Karpas-422 (cell line): ENCODE results near the gene GGA1. TPM values are rescaled to one million over a fixed set of nuclear protein-coding genes. Genes with fewer than 3 reads are reported as not detected.

Source experiments
- DNase-seq: peaks from one replicate; pipeline ENCODE4 v3.0.0-alpha.2; 2015
- H2AFZ ChIP-seq: fragments of 200-600 bp; sonication (generic); 2 replicates; pipeline ENCODE4 v1.6.1; 2014; ENCODE audit warnings: antibody characterized with exemption, low read length, mixed read lengths
- H3K27ac ChIP-seq: fragments of 200-600 bp; sonication (generic); 2 replicates; pipeline ENCODE4 v1.5.1; 2014; ENCODE audit warnings: mild to moderate bottlenecking, low read length, moderate library complexity
- H3K27me3 ChIP-seq: fragments of 200-600 bp; sonication (generic); 2 replicates; pipeline ENCODE4 v1.6.1; 2014; ENCODE audit warnings: low read length, mixed read lengths
- H3K36me3 ChIP-seq: fragments of 200-600 bp; sonication (generic); 2 replicates; pipeline ENCODE4 v1.6.1; 2014; ENCODE audit warnings: low read length, mixed read lengths; ENCODE audit not compliant: insufficient read depth
- H3K4me1 ChIP-seq: fragments of 200-600 bp; sonication (generic); 2 replicates; pipeline ENCODE4 v1.6.1; 2014; ENCODE audit warnings: mild to moderate bottlenecking, low read length, mixed read lengths
- H3K4me2 ChIP-seq: fragments of 200-600 bp; sonication (generic); 2 replicates; pipeline ENCODE4 v1.6.1; 2014; ENCODE audit warnings: low read length, low read depth, mild to moderate bottlenecking; ENCODE audit not compliant: poor library complexity, severe bottlenecking
- H3K4me3 ChIP-seq: fragments of 200-600 bp; sonication (generic); 2 replicates; pipeline ENCODE4 v1.5.1; 2014; ENCODE audit warnings: mild to moderate bottlenecking, antibody characterized with exemption, low read length, mixed read lengths
- H3K79me2 ChIP-seq: fragments of 200-600 bp; sonication (generic); 2 replicates; pipeline ENCODE4 v1.6.1; 2014; ENCODE audit warnings: mild to moderate bottlenecking, low read length, mixed read lengths
- H3K9ac ChIP-seq: fragments of 200-600 bp; sonication (generic); 2 replicates; pipeline ENCODE4 v1.6.0; 2014; ENCODE audit warnings: low read length
- H3K9me2 ChIP-seq: fragments of 200-600 bp; sonication (generic), shearing (Covaris generic); replicated peaks from 2 replicates; pipeline ENCODE4 v1.6.0; 2014; ENCODE audit warnings: mild to moderate bottlenecking, low read length, moderate library complexity; ENCODE audit not compliant: insufficient read depth
- H3K9me3 ChIP-seq: fragments of 300-700, 200-600 bp; sonication (generic); 2 replicates; pipeline ENCODE4 v1.6.1; 2014; ENCODE audit warnings: low read length, mixed read lengths
- H4K20me1 ChIP-seq: fragments of 200-600 bp; sonication (generic); 2 replicates; pipeline ENCODE4 v1.6.1; 2014; ENCODE audit warnings: mild to moderate bottlenecking, antibody characterized with exemption, low read length, low read depth; ENCODE audit not compliant: insufficient read depth
- small RNA-seq: library from RNA; depleted of rRNA; stranded (forward); fragments of <200 nt; gene quantifications from one replicate; pipeline ENCODE3, GENCODE V24; 2014
- total RNA-seq: library from RNA; depleted of rRNA; stranded (reverse); fragments of >200 nt; shearing (Covaris generic); gene quantifications from 2 replicates; pipeline ENCODE4 v1.2.3, GENCODE V29; 2014; ENCODE audit warnings: low replicate concordance; rRNA removed

The GGA1 gene
- total RNA-seq, 1 experiment from 2014 or later, result 64.3 TPM

GRCh38 chr22:37678372-37678771 lies 69.7 kb downstream of the GGA1 start:
- no peaks in the 10 kb centered on the region for H3K27me3 ChIP-seq
- H3K4me1 ChIP-seq, result peaks cover 38% of the 10 kb centered on the region
- no peaks in the 10 kb centered on the region for H3K79me2 ChIP-seq
- no peak overlapping the region for H3K4me2 ChIP-seq
- no peak overlapping the region for H3K9ac ChIP-seq
- H3K9me3 ChIP-seq, result no peaks in the 10 kb centered on the region
- no peaks in the 10 kb centered on the region for H3K9me2 ChIP-seq
- H2AFZ ChIP-seq, result no peak overlapping the region
- no peaks in the 10 kb centered on the region for H4K20me1 ChIP-seq
- no peak overlapping the region for H3K27ac ChIP-seq
- H3K4me3 ChIP-seq, result no peak overlapping the region
- DNase-seq, result no peak
- H3K36me3 ChIP-seq, result no peaks in the 10 kb centered on the region

- Histone ChIP-seq H3K9ac (no peak overlapping the region), H3K27me3 (no peaks in the 10 kb centered on the region), H3K4me2 (no peak overlapping the region), H3K9me2 (no peaks in the 10 kb centered on the region), H4K20me1 (no peaks in the 10 kb centered on the region), H3K4me1 (peaks cover 38% of the 10 kb centered on the region), H3K79me2 (no peaks in the 10 kb centered on the region), H3K4me3 (no peak overlapping the region), H3K9me3 (no peaks in the 10 kb centered on the region), H3K27ac (no peak overlapping the region), H2AFZ (no peak overlapping the region), H3K36me3 (no peaks in the 10 kb centered on the region)
- no peak for DNase-seq
Observed at GRCh38 chr22:37679670-37680069, 71.0 kb downstream of the GGA1 start.

GRCh38 chr22:37680191-37680851 lies 71.7 kb downstream of the GGA1 start:
- no peaks in the 10 kb centered on the region for H4K20me1 ChIP-seq
- H3K4me1 ChIP-seq, result peaks cover 38% of the 10 kb centered on the region
- H3K9me3 ChIP-seq, result no peaks in the 10 kb centered on the region
- H3K79me2 ChIP-seq, result no peaks in the 10 kb centered on the region
- H3K4me3 ChIP-seq, result no peak overlapping the region
- H2AFZ ChIP-seq, result no peak overlapping the region
- no peak overlapping the region for H3K4me2 ChIP-seq
- no peak overlapping the region for H3K27ac ChIP-seq
- no peaks in the 10 kb centered on the region for H3K9me2 ChIP-seq
- DNase-seq, result no peak
- H3K36me3 ChIP-seq, result no peaks in the 10 kb centered on the region
- H3K9ac ChIP-seq, result no peak overlapping the region
- H3K27me3 ChIP-seq, result no peaks in the 10 kb centered on the region

- no peak overlapping the region for H3K4me3 ChIP-seq
- no peaks in the 10 kb centered on the region for H3K9me3 ChIP-seq
- no peak for DNase-seq
- H3K4me2 ChIP-seq, result no peak overlapping the region
- no peak overlapping the region for H2AFZ ChIP-seq
- peaks cover 38% of the 10 kb centered on the region for H3K4me1 ChIP-seq
- no peaks in the 10 kb centered on the region for H4K20me1 ChIP-seq
- no peaks in the 10 kb centered on the region for H3K79me2 ChIP-seq
- no peak overlapping the region for H3K27ac ChIP-seq
- no peaks in the 10 kb centered on the region for H3K27me3 ChIP-seq
- H3K9me2 ChIP-seq, result no peaks in the 10 kb centered on the region
- H3K36me3 ChIP-seq, result no peaks in the 10 kb centered on the region
- H3K9ac ChIP-seq, result no peak overlapping the region
Observed at GRCh38 chr22:37681001-37681424, 72.4 kb downstream of the GGA1 start.

- Histone ChIP-seq H3K79me2 (peaks cover 2% of the 10 kb centered on the region), H3K36me3 (no peaks in the 10 kb centered on the region), H2AFZ (no peak overlapping the region), H3K9ac (no peak overlapping the region), H3K9me3 (no peaks in the 10 kb centered on the region), H3K27me3 (no peaks in the 10 kb centered on the region), H4K20me1 (no peaks in the 10 kb centered on the region), H3K9me2 (no peaks in the 10 kb centered on the region), H3K27ac (no peak overlapping the region), H3K4me3 (no peak overlapping the region), H3K4me1 (peaks cover 33% of the 10 kb centered on the region), H3K4me2 (no peak overlapping the region)
- peak; percentile 92 for DNase-seq
Observed at GRCh38 chr22:37681556-37682049, 73.0 kb downstream of the GGA1 start.

Small RNAs within 50 kb of the gene (small RNA-seq; reads per million reads assigned to genes)
- not detected for gene RF00017
- not detected for gene RN7SL385P

Other genes starting within 250 kb of the GGA1 start
- gene ELFN2, start 181.4 kb upstream of the GGA1 start, total RNA-seq, result not detected in 2 replicates
- 91.1 and 105 TPM in 2 replicates for gene MFNG, start 122.5 kb upstream of the GGA1 start, total RNA-seq
- not detected in 2 replicates for gene CARD10, start 89.4 kb upstream of the GGA1 start, total RNA-seq
- not detected in 2 replicates for gene CDC42EP1, start 48.4 kb upstream of the GGA1 start, total RNA-seq
- gene LGALS2, start 28.7 kb upstream of the GGA1 start, total RNA-seq, result not detected in 2 replicates
- 43.2 and 50.4 TPM in 2 replicates for gene SH3BP1, start 30.8 kb downstream of the GGA1 start, total RNA-seq
- gene PDXP, start 49.9 kb downstream of the GGA1 start, total RNA-seq, result 75.3 and 78.9 TPM in 2 replicates
- 288 and 308 TPM in 2 replicates for gene LGALS1, start 66.8 kb downstream of the GGA1 start, total RNA-seq
- 12.3 and 48.1 TPM in 2 replicates for gene NOL12, start 77.5 kb downstream of the GGA1 start, total RNA-seq
- gene TRIOBP, start 88.2 kb downstream of the GGA1 start, total RNA-seq, result 14.6 and 45.6 TPM in 2 replicates
- 36.6 and 87.8 TPM in 2 replicates for gene GCAT, start 199.1 kb downstream of the GGA1 start, total RNA-seq
- gene GALR3, start 214.5 kb downstream of the GGA1 start, total RNA-seq, result not detected in 2 replicates
- 25.6 and 30.1 TPM in 2 replicates for gene ANKRD54, start 235.5 kb downstream of the GGA1 start, total RNA-seq
- 363 and 488 TPM in 2 replicates for gene EIF3L, start 240.6 kb downstream of the GGA1 start, total RNA-seq